GM18507 (cell line): ENCODE data around the gene CLK3.
"Not testable (repeated sequence)": the region's sequence is repeated elsewhere in the genome, so short reads cannot be mapped to it uniquely, and the experiment has no call there.

Source experiments
- DNase-seq: peaks from one replicate; pipeline ENCODE4 v3.0.0; 2011; ENCODE audit warnings: low read depth; ENCODE audit not compliant: insufficient read length; ENCODE audit errors: extremely low spot score
- FAIRE-seq: peaks from 2 replicates; lab custom pipeline; 2011; peaks lifted over from hg19 to GRCh38; lab: Jason Lieb, UNC

The CLK3 gene

GRCh38 chr15:74618841-74619596 lies 3.4 kb downstream of the CLK3 start:
- FAIRE-seq, result no peak
- DNase-seq, result no peak

- DNase-seq, result no peak
- FAIRE-seq, result no peak
Observed at GRCh38 chr15:74619916-74620635, 4.4 kb downstream of the CLK3 start.

GRCh38 chr15:74620636-74621545 lies 5.3 kb downstream of the CLK3 start:
- DNase-seq (peak; percentile 62), FAIRE-seq (peak; percentile 95)

- FAIRE-seq, result no peak
- no peak for DNase-seq
Observed at GRCh38 chr15:74621546-74621920, 5.9 kb downstream of the CLK3 start.

GRCh38 chr15:74621936-74622335 lies 6.3 kb downstream of the CLK3 start:
- FAIRE-seq (no peak), DNase-seq (no peak)

- FAIRE-seq (no peak), DNase-seq (no peak)
Observed at GRCh38 chr15:74622758-74623157, 7.1 kb downstream of the CLK3 start.

GRCh38 chr15:74624020-74624602 lies 8.5 kb downstream of the CLK3 start:
- no peak for DNase-seq
- FAIRE-seq, result no peak

- DNase-seq (no peak), FAIRE-seq (no peak)
Observed at GRCh38 chr15:74625693-74626092, 10.1 kb downstream of the CLK3 start.

GRCh38 chr15:74626336-74626735 lies 10.7 kb downstream of the CLK3 start:
- DNase-seq (no peak), FAIRE-seq (no peak)

- peak; percentile 61 for FAIRE-seq
- no peak for DNase-seq
Observed at GRCh38 chr15:74626752-74627692, 11.4 kb downstream of the CLK3 start.

GRCh38 chr15:74627766-74628165 lies 12.1 kb downstream of the CLK3 start:
- DNase-seq (no peak), FAIRE-seq (no peak)

GRCh38 chr15:74628199-74628598 lies 12.6 kb downstream of the CLK3 start:
- DNase-seq (no peak), FAIRE-seq (no peak)

- no peak for FAIRE-seq
- no peak for DNase-seq
Observed at GRCh38 chr15:74628949-74629348, 13.3 kb downstream of the CLK3 start.

- not testable (repeated sequence) for FAIRE-seq, DNase-seq
Observed at GRCh38 chr15:74629696-74630095, 14.1 kb downstream of the CLK3 start.

- FAIRE-seq, result no peak
- DNase-seq, result no peak
Observed at GRCh38 chr15:74630284-74631086, 14.8 kb downstream of the CLK3 start.

- FAIRE-seq (no peak), DNase-seq (no peak)
Observed at GRCh38 chr15:74631087-74631385, 15.4 kb downstream of the CLK3 start.

- DNase-seq (no peak), FAIRE-seq (no peak)
Observed at GRCh38 chr15:74631408-74631807, 15.8 kb downstream of the CLK3 start.

GRCh38 chr15:74631935-74632560 lies 16.4 kb downstream of the CLK3 start:
- FAIRE-seq (peak; percentile 66), DNase-seq (peak; percentile 64)
